IMR-90 (cell line): ENCODE data around the gene R3HDML. TPM values are rescaled to one million over a fixed set of nuclear protein-coding genes. Genes with fewer than 3 reads are reported as not detected.

Experiments used
- ATAC-seq: fragments of 200-7000 bp; cut with Tn5 transposase; 2 replicates; pipeline ENCODE4 v1.9.1; 2020; ENCODE audit warnings: low read depth, mild to moderate bottlenecking, moderate library complexity
- BruUV-seq: library from RNA; stranded (reverse); fragments of 400-500 nt; replicated peaks from 2 replicates; lab custom pipeline; 2021; lab: Mats Ljungman, UMichigan
- CTCF ChIA-PET: fragments of 300-600 bp; formaldehyde crosslinking; extraction: SDS; loops from one replicate; lab custom pipeline; 2021; ENCODE audit warnings: antibody characterized with exemption; lab: Yijun Ruan, JAX
- POLR2A ChIA-PET: fragments of 300-600 bp; sonication (Branson Sonifier 250); formaldehyde crosslinking; loops from one replicate; lab custom pipeline; 2022; ENCODE audit warnings: antibody characterized with exemption; ENCODE audit not compliant: unreplicated experiment; lab: Charles Lee
- DNase-seq: peaks from one replicate; pipeline ENCODE4 v3.0.0; 2013
- H2AFZ ChIP-seq: replicated peaks from 2 replicates; pipeline ENCODE3; 2013; ENCODE audit warnings: low read length, mild to moderate bottlenecking; ENCODE audit not compliant: poor library complexity
- H2AK5ac ChIP-seq: 2 replicates; pipeline ENCODE4 v1.6.1; 2013; ENCODE audit warnings: low read depth, low read length, inconsistent platforms
- H2AK9ac ChIP-seq: replicated peaks from 2 replicates; pipeline ENCODE3; 2013; ENCODE audit warnings: mild to moderate bottlenecking, low read depth, low read length, moderate library complexity; ENCODE audit not compliant: poor library complexity
- H2BK120ac ChIP-seq: 2 replicates; pipeline ENCODE4 v1.6.1; 2013; ENCODE audit warnings: low read depth, low read length, inconsistent platforms
- H2BK15ac ChIP-seq: 3 replicates; pipeline ENCODE4 v1.6.1; 2013; ENCODE audit warnings: low read depth, low read length, inconsistent platforms
- H2BK20ac ChIP-seq: 2 replicates; pipeline ENCODE4 v1.6.1; 2013; ENCODE audit warnings: low read depth, mild to moderate bottlenecking, inconsistent platforms, low read length, moderate library complexity
- H2BK5ac ChIP-seq: 2 replicates; pipeline ENCODE4 v1.6.1; 2013; ENCODE audit warnings: mild to moderate bottlenecking, low read depth, low read length, inconsistent platforms; ENCODE audit not compliant: poor library complexity, severe bottlenecking
- H3K14ac ChIP-seq: replicated peaks from 2 replicates; pipeline ENCODE4 v1.6.1; 2013; ENCODE audit warnings: low read depth, low read length, inconsistent platforms
- H3K18ac ChIP-seq: 2 replicates; pipeline ENCODE4 v1.6.1; 2013; ENCODE audit warnings: low read depth, low read length, control low read depth
- H3K23ac ChIP-seq: 2 replicates; pipeline ENCODE4 v1.6.1; 2013; ENCODE audit warnings: low read depth, low read length, inconsistent platforms
- H3K27ac ChIP-seq: 2 replicates; pipeline ENCODE4 v1.5.1; 2013; ENCODE audit warnings: mild to moderate bottlenecking, control low read depth, low read length; ENCODE audit not compliant: insufficient read depth
- H3K27me3 ChIP-seq: 2 replicates; pipeline ENCODE4 v1.6.1; 2013; ENCODE audit warnings: low read length; ENCODE audit not compliant: control insufficient read depth, insufficient read depth
- H3K36me3 ChIP-seq: 2 replicates; pipeline ENCODE4 v1.6.1; 2013; ENCODE audit warnings: low read length, mixed read lengths; ENCODE audit not compliant: control insufficient read depth, insufficient read depth
- H3K4ac ChIP-seq: 2 replicates; pipeline ENCODE4 v1.6.1; 2013; ENCODE audit warnings: low read depth, low read length, inconsistent platforms
- H3K4me1 ChIP-seq: 2 replicates; pipeline ENCODE4 v1.6.1; 2013; ENCODE audit warnings: low read length, mixed read lengths; ENCODE audit not compliant: control insufficient read depth, insufficient read depth
- H3K4me2 ChIP-seq: 2 replicates; pipeline ENCODE4 v1.6.1; 2013; ENCODE audit warnings: low read depth, mild to moderate bottlenecking, control low read depth, low read length, moderate library complexity
- H3K4me3 ChIP-seq: 2 replicates; pipeline ENCODE4 v1.5.1; 2013; ENCODE audit warnings: low read depth, mild to moderate bottlenecking, control low read depth, low read length, moderate library complexity; ENCODE audit not compliant: insufficient read depth
- H3K56ac ChIP-seq: 2 replicates; pipeline ENCODE4 v1.6.1; 2013; ENCODE audit warnings: low read length, inconsistent platforms; ENCODE audit not compliant: insufficient read depth; ENCODE audit errors: extremely low read depth
- H3K79me1 ChIP-seq, 2 experiments: 2 replicates each; pipeline ENCODE4 v1.6.1; 2013; ENCODE audit warnings: low read length in 2 of 2, inconsistent platforms in 1 of 2, low read depth in 1 of 2
- H3K9ac ChIP-seq: 2 replicates; pipeline ENCODE4 v1.6.1; 2013; ENCODE audit warnings: low read depth, low read length, control low read depth
- H3K9me1 ChIP-seq: 2 replicates; pipeline ENCODE4 v1.6.1; 2013; ENCODE audit warnings: low read length, inconsistent platforms; ENCODE audit not compliant: insufficient read depth
- H3K9me3 ChIP-seq: 2 replicates; pipeline ENCODE4 v1.6.1; 2013; ENCODE audit warnings: low read length; ENCODE audit not compliant: control insufficient read depth, insufficient read depth
- H4K20me1 ChIP-seq: 2 replicates; pipeline ENCODE4 v1.6.1; 2013; ENCODE audit warnings: low read length, inconsistent platforms; ENCODE audit not compliant: insufficient read depth
- H4K5ac ChIP-seq: 2 replicates; pipeline ENCODE4 v1.6.1; 2013; ENCODE audit warnings: mild to moderate bottlenecking, low read depth, low read length, control low read depth
- H4K8ac ChIP-seq, 2 experiments: 2 replicates each; pipeline ENCODE4 v1.6.1; 2013; ENCODE audit warnings: low read depth in 2 of 2, low read length in 2 of 2, control low read depth in 1 of 2, inconsistent platforms in 1 of 2
- H4K91ac ChIP-seq: 2 replicates; pipeline ENCODE4 v1.6.1; 2013; ENCODE audit warnings: low read depth, low read length, inconsistent platforms; ENCODE audit not compliant: insufficient read depth
- CEBPB ChIP-seq: IDR thresholded peaks from 2 replicates; pipeline ENCODE4 v1.6.1; 2012; ENCODE audit warnings: low read depth, low read length, improper control_type of control experiment
- MAFK ChIP-seq: IDR thresholded peaks from 2 replicates; pipeline ENCODE4 v1.6.1; 2012; ENCODE audit warnings: low read depth, low read length, improper control_type of control experiment
- MAZ ChIP-seq: IDR thresholded peaks from 2 replicates; pipeline ENCODE4 v1.6.1; 2012; ENCODE audit warnings: low read depth, mild to moderate bottlenecking, low read length, improper control_type of control experiment, moderate library complexity, borderline replicate concordance
- MXI1 ChIP-seq: IDR thresholded peaks from 2 replicates; pipeline ENCODE4 v1.6.1; 2012; ENCODE audit warnings: low read depth, mild to moderate bottlenecking, low read length, moderate library complexity, borderline replicate concordance
- NFE2L2 ChIP-seq: fragments of 150-350 bp; IDR thresholded peaks from 2 replicates; pipeline ENCODE4 v1.6.1; 2016; ENCODE audit warnings: low read depth, mild to moderate bottlenecking, low read length
- POLR2A ChIP-seq: IDR thresholded peaks from 2 replicates; pipeline ENCODE4 v1.6.1; 2012; ENCODE audit warnings: mild to moderate bottlenecking, low read depth, low read length
- RAD21 ChIP-seq: IDR thresholded peaks from 2 replicates; pipeline ENCODE4 v1.6.1; 2012; ENCODE audit warnings: low read length, improper control_type of control experiment
- RFX5 ChIP-seq: IDR thresholded peaks from 2 replicates; pipeline ENCODE4 v1.8.0; 2012; ENCODE audit warnings: low read depth, mild to moderate bottlenecking, low read length, moderate library complexity
- SMC3 ChIP-seq: fragments of 150-350 bp; IDR thresholded peaks from 2 replicates; pipeline ENCODE4 v1.6.1; 2016; ENCODE audit warnings: low read depth, mild to moderate bottlenecking, antibody characterized with exemption, low read length, moderate library complexity
- WGBS, 2 experiments: methylation state at CpG; one replicate each; pipeline versions ENCODE4 v1.1.5 to v1.1.7; 2013; ENCODE audit warnings: missing lambda C conversion rate in 2 of 2; ENCODE audit not compliant: insufficient read length in 1 of 2; ENCODE audit errors: extremely low coverage in 2 of 2; 5-methylcytosine and 5-hydroxymethylcytosine counted together
- dilution Hi-C: fragments of 300-500 bp; cut with HindIII; formaldehyde crosslinking; loops from one replicate; pipeline ENCODE4 v1.14.3; 2018; ENCODE audit warnings: low sequenced_read_pairs; ENCODE audit not compliant: unreplicated experiment
- in situ Hi-C: fragments of 300-500 bp; cut with MboI; formaldehyde crosslinking; loops from 3 replicates; pipeline ENCODE4 v1.14.3; 2019; ENCODE audit warnings: low sequenced_read_pairs, inconsistent platforms, mixed read lengths
- intact Hi-C: fragments of 100-400 bp; cut with micrococcal nuclease; formaldehyde crosslinking; loops from 2 replicates; pipeline ENCODE4 v1.10.0; 2022
- polyA plus RNA-seq, 3 experiments: library from polyadenylated mRNA; depleted of rRNA; stranded (reverse); fragments of >200 nt; gene quantifications; 2 replicates each; pipeline ENCODE4 v1.2.3, GENCODE V29; 2012; ENCODE audit warnings: low replicate concordance in 1 of 3
- total RNA-seq: library from RNA; depleted of rRNA; stranded (reverse); fragments of >200 nt; gene quantifications from 2 replicates; pipeline ENCODE4 v1.2.3, GENCODE V29; 2012
- TF ChIP-seq, protein P1 (sequence below): fragments of 150-350 bp; IDR thresholded peaks from 2 replicates; pipeline ENCODE4 v1.6.1; 2017; ENCODE audit warnings: mild to moderate bottlenecking, antibody characterized with exemption, low read length, low read depth
- TF ChIP-seq, protein P2 (sequence below): conservative IDR thresholded peaks from 2 replicates; pipeline ENCODE4 v1.5.1; 2012; ENCODE audit warnings: mild to moderate bottlenecking, low read depth, low read length, improper control_type of control experiment

Gene R3HDML
- total and polyA plus RNA-seq, 2 of the 4 experiments (the other 2 are of a cell fraction), result not detected

DNA sequence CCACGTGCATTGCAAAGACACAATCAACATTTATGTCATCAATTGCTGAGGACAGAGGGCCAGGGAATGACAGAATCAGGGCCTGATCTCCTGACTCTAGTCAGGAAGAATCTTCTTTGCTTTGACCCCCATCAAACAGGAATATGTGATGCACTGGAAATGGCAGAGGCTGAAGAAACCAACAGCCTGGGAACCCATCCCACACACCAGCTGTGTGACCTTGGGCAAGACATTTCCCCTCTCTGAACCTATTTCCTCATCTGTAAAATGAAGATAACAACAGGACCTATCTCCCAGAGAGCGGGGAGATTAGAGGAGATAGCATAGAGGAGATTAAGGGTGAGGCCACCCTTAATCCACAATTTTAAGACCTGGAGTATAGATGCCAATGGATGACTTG lies 20.2 kb downstream of the R3HDML start:
- H3K27ac ChIP-seq, result no peak overlapping the region
- no peak overlapping the region for H2AK5ac ChIP-seq
- H3K14ac ChIP-seq, result no peak overlapping the region
- H3K36me3 ChIP-seq, result no peaks in the 10 kb centered on the region
- H3K79me1 ChIP-seq, result no peaks in the 10 kb centered on the region
- H4K91ac ChIP-seq, result no peak overlapping the region
- no peak for ATAC-seq
- no CpG with 5 or more reads among the region's 2 CpGs for WGBS, 2 experiments
- peaks cover 30% of the 10 kb centered on the region for H3K27me3 ChIP-seq
- ChIA-PET POLR2A (no interaction called here), CTCF (no interaction called here)
- no peak overlapping the region for H2BK20ac ChIP-seq
- DNase-seq, result no peak
- dilution Hi-C loops, result no loop called here
- BruUV-seq, result no TSS peak
- H3K56ac ChIP-seq, result no peak overlapping the region
- intact Hi-C loops, result no loop called here
- no peak overlapping the region for H3K23ac ChIP-seq
- H3K4ac ChIP-seq, result no peak overlapping the region
- no peaks in the 10 kb centered on the region for H3K4me1 ChIP-seq
- no peak overlapping the region for H3K4me2 ChIP-seq
- no peak overlapping the region for H4K5ac ChIP-seq
- H3K9ac ChIP-seq, result no peak overlapping the region
- H2BK120ac ChIP-seq, result no peak overlapping the region
- H3K4me3 ChIP-seq, result no peak overlapping the region
- H3K9me3 ChIP-seq, result no peaks in the 10 kb centered on the region
- H3K18ac ChIP-seq, result no peak overlapping the region
- H3K9me1 ChIP-seq, result no peaks in the 10 kb centered on the region
- in situ Hi-C loops, result no loop called here
- no peak overlapping the region for H4K8ac ChIP-seq
- no peak overlapping the region for H2AFZ ChIP-seq
- H2BK5ac ChIP-seq, result no peak overlapping the region
- no peak overlapping the region for H2BK15ac ChIP-seq
- TF ChIP-seq MAZ (no peak), RAD21 (no peak), MXI1 (no peak), NFE2L2 (no peak), CEBPB (no peak), RFX5 (no peak), POLR2A (no peak), SMC3 (no peak), MAFK (no peak)
- TF ChIP-seq, protein P1, sequence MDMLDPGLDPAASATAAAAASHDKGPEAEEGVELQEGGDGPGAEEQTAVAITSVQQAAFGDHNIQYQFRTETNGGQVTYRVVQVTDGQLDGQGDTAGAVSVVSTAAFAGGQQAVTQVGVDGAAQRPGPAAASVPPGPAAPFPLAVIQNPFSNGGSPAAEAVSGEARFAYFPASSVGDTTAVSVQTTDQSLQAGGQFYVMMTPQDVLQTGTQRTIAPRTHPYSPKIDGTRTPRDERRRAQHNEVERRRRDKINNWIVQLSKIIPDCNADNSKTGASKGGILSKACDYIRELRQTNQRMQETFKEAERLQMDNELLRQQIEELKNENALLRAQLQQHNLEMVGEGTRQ, result no peak
- TF ChIP-seq, protein P2, sequence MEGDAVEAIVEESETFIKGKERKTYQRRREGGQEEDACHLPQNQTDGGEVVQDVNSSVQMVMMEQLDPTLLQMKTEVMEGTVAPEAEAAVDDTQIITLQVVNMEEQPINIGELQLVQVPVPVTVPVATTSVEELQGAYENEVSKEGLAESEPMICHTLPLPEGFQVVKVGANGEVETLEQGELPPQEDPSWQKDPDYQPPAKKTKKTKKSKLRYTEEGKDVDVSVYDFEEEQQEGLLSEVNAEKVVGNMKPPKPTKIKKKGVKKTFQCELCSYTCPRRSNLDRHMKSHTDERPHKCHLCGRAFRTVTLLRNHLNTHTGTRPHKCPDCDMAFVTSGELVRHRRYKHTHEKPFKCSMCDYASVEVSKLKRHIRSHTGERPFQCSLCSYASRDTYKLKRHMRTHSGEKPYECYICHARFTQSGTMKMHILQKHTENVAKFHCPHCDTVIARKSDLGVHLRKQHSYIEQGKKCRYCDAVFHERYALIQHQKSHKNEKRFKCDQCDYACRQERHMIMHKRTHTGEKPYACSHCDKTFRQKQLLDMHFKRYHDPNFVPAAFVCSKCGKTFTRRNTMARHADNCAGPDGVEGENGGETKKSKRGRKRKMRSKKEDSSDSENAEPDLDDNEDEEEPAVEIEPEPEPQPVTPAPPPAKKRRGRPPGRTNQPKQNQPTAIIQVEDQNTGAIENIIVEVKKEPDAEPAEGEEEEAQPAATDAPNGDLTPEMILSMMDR, result no peak
- H4K20me1 ChIP-seq, result no peaks in the 10 kb centered on the region
- H2AK9ac ChIP-seq, result no peak overlapping the region
